Measurements from ENCODE around the gene PRTN3. TPM values are rescaled to one million over a fixed set of nuclear protein-coding genes. Genes with fewer than 3 reads are reported as not detected.
A peak's percentile ranks its signal among the peaks of the same experiment; 100 is the strongest.
"Not testable (repeated sequence)": the region's sequence is repeated elsewhere in the genome, so short reads cannot be mapped to it uniquely, and the experiment has no call there.

PRTN3 gene
- total RNA-seq, 1 experiment from 2014 or later = 2.7 TPM

- Histone ChIP-seq H2AFZ (ENCODE audit: low read depth, low read length, poor library complexity, severe bottlenecking) (no peak overlapping the region), H3K4me1 (ENCODE audit: control insufficient read depth in 1 of 2, insufficient read depth in 2 of 2, low read length in 2 of 2) (peaks cover 0 to 13% of the 10 kb centered on the region in 2 experiments; a peak in 2 of 4 replicates), H3K4me2 (ENCODE audit: low read length) (no peak overlapping the region), H3K79me2 (ENCODE audit: insufficient read depth, low read length) (peaks cover 12% of the 10 kb centered on the region; the same call in 1 of the 2 replicates), H3K9me2 (ENCODE audit: insufficient read depth) (no peaks in the 10 kb centered on the region), H4K20me1 (ENCODE audit: insufficient read depth) (no peaks in the 10 kb centered on the region), H3K27me3 (ENCODE audit: insufficient read depth, low read length) (no peaks in the 10 kb centered on the region), H3K9ac (ENCODE audit: low read length) (no peak overlapping the region), H3K4me3 (replicated peaks in 1 of 2; ENCODE audit: low read depth in 1 of 2, low read length in 2 of 2) (no peak overlapping the region), H3K27ac (ENCODE audit: low read depth, low read length) (no peak overlapping the region; the same call in 1 of the 2 replicates), H3K36me3 (ENCODE audit: control insufficient read depth in 1 of 2, insufficient read depth in 2 of 2, low read length in 2 of 2) (peaks cover 9 to 19% of the 10 kb centered on the region in 2 experiments; a peak in 3 of 4 replicates), H3K9me3 (ENCODE audit: control insufficient read depth in 1 of 2, insufficient read depth in 1 of 2, low read depth in 1 of 2, low read length in 2 of 2) (no peaks in the 10 kb centered on the region)
- RAD21 ChIA-PET (ENCODE audit: low non-redundant PET in 1 of 2, low total read pairs in 2 of 2, uncharacterized antibody in 2 of 2, unreplicated experiment in 2 of 2) = no interaction called here
- DNase-seq (ENCODE audit: low read depth, low spot score) = no peak
- intact Hi-C loops (cut with micrococcal nuclease) = no loop called here
- BruUV-seq (replicated peaks) = no TSS peak
- CTCF ChIA-PET = no interaction called here
- ATAC-seq = no peak
- POLR2A ChIA-PET = no interaction called here
- TF ChIP-seq ZNF274 (IDR thresholded peaks at IDR 0.05; ENCODE audit: low read depth, low read length) (no peak), EZH2phosphoT487 (IDR thresholded peaks at IDR 0.05; ENCODE audit: borderline replicate concordance) (no peak)
Measured at GRCh38 chr19:890831-891230, 50.0 kb downstream of the PRTN3 start.

- H4K20me1 ChIP-seq (ENCODE audit: insufficient read depth); H2AFZ ChIP-seq (ENCODE audit: low read depth, low read length, poor library complexity, severe bottlenecking); CTCF ChIA-PET; H3K9me2 ChIP-seq (ENCODE audit: insufficient read depth); ATAC-seq; RAD21 ChIA-PET (ENCODE audit: low non-redundant PET in 1 of 2, low total read pairs in 2 of 2, uncharacterized antibody in 2 of 2, unreplicated experiment in 2 of 2); BruUV-seq (replicated peaks); DNase-seq (ENCODE audit: low read depth, low spot score); intact Hi-C loops (cut with micrococcal nuclease); POLR2A ChIA-PET; H3K9me3 ChIP-seq (ENCODE audit: control insufficient read depth in 1 of 2, insufficient read depth in 1 of 2, low read depth in 1 of 2, low read length in 2 of 2); H3K27me3 ChIP-seq (ENCODE audit: insufficient read depth, low read length): not testable (repeated sequence)
- Histone ChIP-seq H3K4me1 (ENCODE audit: control insufficient read depth in 1 of 2, insufficient read depth in 2 of 2, low read length in 2 of 2) (peaks cover 0 to 13% of the 10 kb centered on the region in 2 experiments; a peak in 2 of 4 replicates), H3K4me2 (ENCODE audit: low read length) (peak overlapping the region; percentile 80), H3K9ac (ENCODE audit: low read length) (peak overlapping the region; percentile 87), H3K79me2 (ENCODE audit: insufficient read depth, low read length) (peaks cover 12% of the 10 kb centered on the region; the same call in 1 of the 2 replicates), H3K27ac (ENCODE audit: low read depth, low read length) (peak overlapping the region; percentile 82), H3K4me3 (replicated peaks in 1 of 2; ENCODE audit: low read depth in 1 of 2, low read length in 2 of 2) (peak overlapping the region; percentile 83 to 85), H3K36me3 (ENCODE audit: control insufficient read depth in 1 of 2, insufficient read depth in 2 of 2, low read length in 2 of 2) (peaks cover 7 to 19% of the 10 kb centered on the region in 2 experiments; a peak in 3 of 4 replicates)
Measured at GRCh38 chr19:891421-892200, 50.8 kb downstream of the PRTN3 start.

Data from HCT116 (cell line).